NCI-H1694 (cell line): Measurements from ENCODE around the gene FBN2.

ENCODE experiments used
- DNase-seq: peaks from one replicate; lab custom pipeline; 2025; lab: John Stamatoyannopoulos, UW

FBN2 gene

DNA sequence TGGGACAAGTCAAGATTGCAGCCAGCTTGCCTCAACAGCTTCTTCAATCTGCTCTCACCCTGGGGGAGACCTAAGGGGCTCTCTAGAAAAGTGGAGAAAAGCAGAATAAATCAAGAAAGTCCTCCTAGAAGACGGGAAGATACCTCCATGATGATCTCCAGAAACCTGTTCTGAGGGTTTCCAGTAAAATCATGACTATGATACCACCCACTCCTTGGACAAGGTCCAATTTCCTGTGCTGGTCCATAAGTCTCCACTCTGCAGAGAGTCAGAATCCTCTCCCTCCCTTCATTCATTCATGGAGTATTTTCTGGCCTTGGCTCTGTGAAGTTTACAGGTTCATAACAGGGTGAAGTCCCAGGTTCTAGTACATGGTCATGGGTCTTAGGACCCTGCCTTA is 285.8 kb downstream of the FBN2 start:
- no peak for DNase-seq

- no peak for DNase-seq
These were observed 292.1 kb downstream of the FBN2 start for GRCh38 chr5:128245974-128246373.

GRCh38 chr5:128243958-128244582 is 294.0 kb downstream of the FBN2 start:
- DNase-seq = no peak

DNA sequence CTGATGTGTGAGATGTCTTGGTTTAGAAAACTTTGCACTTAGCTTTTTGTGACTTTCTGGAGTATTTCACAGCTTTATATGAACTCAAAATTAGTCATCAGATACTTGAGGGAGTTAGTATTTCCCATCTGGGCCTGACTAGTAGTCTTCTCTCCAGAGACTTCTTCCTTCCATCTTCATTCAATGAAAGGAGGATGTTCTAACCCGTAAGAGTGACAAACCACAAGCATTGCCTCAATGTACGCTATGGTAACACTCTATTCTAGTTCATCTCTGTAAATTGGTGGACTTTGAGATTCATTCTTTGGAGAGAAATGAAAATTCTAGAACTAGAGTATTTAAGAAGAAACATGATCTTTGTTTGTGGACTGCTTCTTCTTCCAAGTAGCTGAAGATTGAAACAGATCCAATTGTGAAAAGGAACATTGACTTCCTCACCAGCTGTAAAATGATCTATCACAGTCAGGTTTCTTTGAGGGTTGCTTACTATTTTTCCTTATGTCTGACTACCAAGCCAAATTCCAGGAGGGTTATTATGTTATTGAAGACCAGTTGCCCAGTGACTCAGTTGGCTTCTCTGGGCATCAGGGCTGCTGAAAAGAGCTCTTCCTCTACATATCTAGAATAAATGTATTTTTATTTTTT is 296.9 kb downstream of the FBN2 start:
- no peak for DNase-seq

GRCh38 chr5:128237546-128237945 is 300.5 kb downstream of the FBN2 start:
- DNase-seq = no peak

- no peak for DNase-seq
These were observed 301.0 kb downstream of the FBN2 start for GRCh38 chr5:128237000-128237399.

DNA sequence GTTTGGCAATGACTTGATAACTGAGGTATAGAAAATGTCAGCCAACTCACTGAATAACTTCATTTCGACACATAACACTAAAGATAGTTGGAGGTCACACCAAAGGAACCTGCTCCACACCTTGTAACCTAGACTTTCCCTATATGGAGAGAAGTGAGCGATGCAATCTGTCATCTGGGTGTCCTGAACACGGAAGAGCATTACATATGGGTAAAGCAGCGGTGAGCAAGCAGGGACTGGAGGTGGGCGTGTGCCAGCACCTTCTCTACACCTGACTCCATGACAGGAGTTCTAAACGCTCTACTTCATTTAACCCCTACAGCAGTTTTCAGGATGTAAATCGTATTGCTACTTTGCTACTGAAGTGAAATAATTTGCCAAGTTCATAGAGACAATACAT is 301.7 kb downstream of the FBN2 start:
- DNase-seq = no peak

DNA sequence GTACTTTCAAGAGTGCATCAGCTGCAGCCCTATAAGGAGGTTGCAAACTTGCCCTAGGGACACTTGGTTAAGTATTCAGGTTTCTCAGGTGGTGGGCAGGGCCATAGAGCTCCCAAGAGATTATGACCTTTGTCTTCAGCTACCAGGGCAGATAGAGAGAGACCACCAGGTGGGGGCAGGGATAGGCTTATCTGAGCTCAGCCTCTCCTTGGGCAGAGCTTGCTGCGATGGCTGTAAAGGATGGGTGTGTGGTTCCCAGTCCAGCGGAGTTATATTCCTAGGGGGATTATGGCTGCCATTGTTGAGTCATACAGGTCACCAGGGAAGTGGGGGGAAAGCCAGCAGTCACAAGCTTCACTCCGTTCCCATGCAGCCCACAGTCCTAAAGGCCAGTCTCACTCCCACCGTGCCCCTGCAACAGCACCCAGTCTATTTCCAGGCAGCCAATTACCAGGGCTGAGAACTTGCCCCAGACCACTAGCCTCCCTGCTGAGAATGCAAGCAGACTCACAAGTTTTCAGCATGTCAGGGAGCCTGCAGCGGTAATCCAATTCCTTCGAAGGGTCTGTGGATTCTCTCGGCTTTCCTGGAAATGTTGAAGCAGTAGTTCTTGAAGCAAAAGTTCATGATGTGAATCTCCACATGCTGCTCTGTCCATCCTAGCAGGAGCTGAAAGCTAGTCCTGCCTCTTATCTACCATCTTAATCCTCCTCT is 303.0 kb downstream of the FBN2 start:
- DNase-seq = no peak

DNA sequence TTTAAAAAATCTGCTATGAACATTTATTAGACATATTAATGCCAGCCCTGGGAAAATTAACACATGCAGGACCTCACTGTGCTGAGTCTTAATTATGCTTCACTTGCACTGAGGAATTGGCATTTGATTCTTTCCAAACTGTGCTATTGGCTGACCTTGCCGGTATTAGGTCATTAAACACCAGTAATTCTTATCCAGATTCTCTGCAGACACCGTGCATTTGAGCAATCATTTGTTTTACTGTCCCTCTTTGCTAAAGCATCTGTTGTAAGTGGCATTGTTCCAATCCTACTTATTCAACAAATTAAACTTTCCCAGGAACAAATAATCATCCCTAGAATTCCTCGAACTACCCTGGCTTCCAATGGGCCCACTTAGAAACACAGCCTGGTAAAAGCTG is 309.5 kb downstream of the FBN2 start:
- DNase-seq = peak; percentile 61

DNA sequence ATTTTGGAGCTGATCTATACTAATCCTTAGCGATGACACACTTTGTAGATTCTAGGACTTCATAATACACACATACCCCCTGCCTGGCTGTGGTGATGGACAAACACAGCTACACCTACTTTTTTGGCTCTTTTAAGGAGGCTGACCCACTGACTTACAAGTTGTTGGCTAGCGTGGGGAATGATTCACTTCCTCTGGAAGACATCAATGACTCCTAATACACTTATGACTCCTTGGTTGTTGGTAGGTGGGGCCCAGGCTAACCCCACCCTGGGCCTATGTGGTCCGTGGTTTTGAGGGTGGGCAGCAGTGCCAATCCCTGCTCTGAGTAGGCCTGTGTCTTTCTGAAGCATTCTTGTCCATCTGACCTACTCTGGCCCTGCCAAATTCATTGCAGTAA is 310.0 kb downstream of the FBN2 start:
- no peak for DNase-seq

- DNase-seq = no peak
These were observed 312.6 kb downstream of the FBN2 start for GRCh38 chr5:128225245-128226030.

GRCh38 chr5:128224336-128224735 is 313.7 kb downstream of the FBN2 start:
- no peak for DNase-seq

- no peak for DNase-seq
These were observed 317.2 kb downstream of the FBN2 start for GRCh38 chr5:128220841-128221240.

GRCh38 chr5:128216860-128217531 is 321.0 kb downstream of the FBN2 start:
- no peak for DNase-seq

DNA sequence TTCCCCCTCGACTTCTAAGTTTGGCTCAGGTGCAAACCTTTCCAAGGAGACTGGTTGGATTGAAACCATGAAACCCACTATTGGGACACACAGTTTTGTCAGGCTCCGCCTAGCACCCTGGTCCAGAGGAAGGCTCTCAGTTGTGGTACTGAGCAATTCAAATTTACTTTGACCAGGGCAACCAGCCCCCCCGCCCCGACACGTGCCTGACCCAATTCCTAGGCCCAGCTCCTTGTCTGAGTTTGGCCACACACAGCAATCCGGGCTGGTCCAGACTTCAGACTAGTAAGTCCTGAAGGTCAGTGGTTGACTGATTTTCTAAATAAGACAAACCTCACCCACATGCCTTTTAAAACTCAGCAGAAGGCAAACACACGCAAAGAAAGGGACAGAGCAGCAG is 321.8 kb downstream of the FBN2 start:
- DNase-seq = no peak

GRCh38 chr5:128213833-128214232 is 324.2 kb downstream of the FBN2 start:
- no peak for DNase-seq

DNA sequence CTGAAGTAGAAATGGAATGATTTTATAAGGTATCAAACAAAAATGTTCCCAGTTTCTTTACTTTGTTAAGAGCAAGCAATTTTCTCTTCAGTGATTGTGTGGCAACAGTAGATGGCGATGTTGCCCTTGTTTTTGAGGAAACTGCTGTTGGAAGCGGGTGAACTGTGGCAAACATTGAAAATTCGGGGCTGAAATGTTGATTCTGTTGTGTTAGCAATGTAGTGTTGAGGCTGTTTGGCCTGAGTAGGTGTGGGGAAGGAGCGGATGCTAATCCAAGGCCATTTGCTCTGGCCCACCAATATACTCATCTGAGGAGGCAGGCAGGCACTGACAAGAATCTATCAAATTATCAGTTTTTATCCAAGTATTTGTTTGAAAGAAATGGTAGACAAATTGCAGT is 324.7 kb downstream of the FBN2 start:
- peak; percentile 17 for DNase-seq

DNA sequence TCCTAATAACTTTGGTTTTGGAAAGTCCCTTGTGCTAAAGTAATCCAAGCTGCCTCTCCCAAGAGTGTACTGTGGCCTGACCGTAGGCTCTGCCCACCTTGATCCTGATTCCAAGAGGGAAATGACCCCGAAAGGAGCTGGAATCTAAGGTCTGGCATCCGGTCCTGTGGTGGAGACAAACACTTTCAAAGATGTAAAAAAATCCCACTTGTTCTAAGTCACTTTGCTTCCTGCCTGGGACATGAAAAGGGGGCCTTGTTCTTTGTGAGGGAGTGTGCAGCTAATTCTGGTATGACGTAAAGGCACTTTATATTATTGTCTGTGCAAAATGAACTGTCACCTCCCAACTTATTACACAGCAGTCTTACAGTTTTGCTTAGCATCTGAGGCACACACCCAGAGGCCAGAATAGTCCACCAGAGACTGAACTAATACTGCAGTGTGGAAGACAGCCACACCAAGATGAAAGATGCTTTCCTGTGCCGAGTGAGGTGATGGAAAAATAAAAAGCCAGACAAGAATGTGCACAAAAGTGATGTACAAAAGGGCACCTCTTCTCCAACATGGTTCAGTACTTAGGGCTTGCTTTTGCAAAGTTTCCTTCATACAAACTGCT is 325.7 kb downstream of the FBN2 start:
- DNase-seq = no peak

DNA sequence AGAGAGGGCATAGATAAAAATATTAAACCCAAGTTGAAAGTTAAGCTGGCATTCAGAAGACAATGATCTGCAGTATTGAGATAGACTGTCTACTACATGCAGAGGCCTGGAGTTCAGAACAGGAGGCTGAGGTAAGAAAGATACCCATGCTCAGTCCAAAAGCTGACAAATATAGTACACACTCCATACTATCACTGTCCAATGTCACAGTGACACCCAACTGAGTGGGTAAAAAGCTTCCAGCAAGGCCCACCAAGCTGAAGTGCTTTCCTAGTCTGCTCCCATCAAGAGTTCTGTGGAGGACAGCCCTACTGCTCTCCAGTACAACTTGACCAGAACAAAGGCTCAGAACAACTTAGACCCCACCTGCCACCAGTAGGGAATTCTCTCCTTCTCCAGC is 329.6 kb downstream of the FBN2 start:
- DNase-seq = no peak
